ENCODE measurements around the gene C2CD4B.

C2CD4B gene

GRCh38 chr15:62121273-62122015 lies 43.6 kb downstream of the C2CD4B start:
- no peak for DNase-seq (ENCODE audit: low read depth)
- no peak for TF ChIP-seq CTCF (IDR thresholded peaks at IDR 0.05; ENCODE audit: insufficient read depth, low read depth, low read length, missing control alignments)
- H3K4me3 ChIP-seq (ENCODE audit: low read depth, low read length): no peak overlapping the region

GRCh38 chr15:62120776-62121175 lies 44.3 kb downstream of the C2CD4B start:
- no peak for TF ChIP-seq CTCF (IDR thresholded peaks at IDR 0.05; ENCODE audit: insufficient read depth, low read depth, low read length, missing control alignments)
- no peak overlapping the region for H3K4me3 ChIP-seq (ENCODE audit: low read depth, low read length)

GRCh38 chr15:62119874-62120273 lies 45.2 kb downstream of the C2CD4B start:
- TF ChIP-seq CTCF (IDR thresholded peaks at IDR 0.05; ENCODE audit: insufficient read depth, low read depth, low read length, missing control alignments): no peak
- no peak overlapping the region for H3K4me3 ChIP-seq (ENCODE audit: low read depth, low read length)
- no peak for DNase-seq (ENCODE audit: low read depth)

More at GRCh38 chr15:62120776-62121175, 44.3 kb downstream of the C2CD4B start:
- no peak for DNase-seq (ENCODE audit: low read depth)

GRCh38 chr15:62119227-62119864 lies 45.7 kb downstream of the C2CD4B start:
- no peak for TF ChIP-seq CTCF (IDR thresholded peaks at IDR 0.05; ENCODE audit: insufficient read depth, low read depth, low read length, missing control alignments)
- peak; percentile 35 for DNase-seq (ENCODE audit: low read depth)
- no peak overlapping the region for H3K4me3 ChIP-seq (ENCODE audit: low read depth, low read length)

- H3K4me3 ChIP-seq (ENCODE audit: low read depth, low read length): no peak overlapping the region
- no peak for DNase-seq (ENCODE audit: low read depth)
- no peak for TF ChIP-seq CTCF (IDR thresholded peaks at IDR 0.05; ENCODE audit: insufficient read depth, low read depth, low read length, missing control alignments)
Observed at GRCh38 chr15:62118520-62119226, 46.4 kb downstream of the C2CD4B start.

GRCh38 chr15:62115847-62116246 lies 49.2 kb downstream of the C2CD4B start:
- no peak overlapping the region for H3K4me3 ChIP-seq (ENCODE audit: low read depth, low read length)
- no peak for TF ChIP-seq CTCF (IDR thresholded peaks at IDR 0.05; ENCODE audit: insufficient read depth, low read depth, low read length, missing control alignments)
- DNase-seq (ENCODE audit: low read depth): no peak

All from GM12865 (cell line).